Measurements from ENCODE around the gene MRPL24. TPM values are rescaled to one million over a fixed set of nuclear protein-coding genes. Genes with fewer than 3 reads are reported as not detected.

The MRPL24 gene
- total RNA-seq, 1 donor from 2014 or later, result 92.1 TPM

DNA sequence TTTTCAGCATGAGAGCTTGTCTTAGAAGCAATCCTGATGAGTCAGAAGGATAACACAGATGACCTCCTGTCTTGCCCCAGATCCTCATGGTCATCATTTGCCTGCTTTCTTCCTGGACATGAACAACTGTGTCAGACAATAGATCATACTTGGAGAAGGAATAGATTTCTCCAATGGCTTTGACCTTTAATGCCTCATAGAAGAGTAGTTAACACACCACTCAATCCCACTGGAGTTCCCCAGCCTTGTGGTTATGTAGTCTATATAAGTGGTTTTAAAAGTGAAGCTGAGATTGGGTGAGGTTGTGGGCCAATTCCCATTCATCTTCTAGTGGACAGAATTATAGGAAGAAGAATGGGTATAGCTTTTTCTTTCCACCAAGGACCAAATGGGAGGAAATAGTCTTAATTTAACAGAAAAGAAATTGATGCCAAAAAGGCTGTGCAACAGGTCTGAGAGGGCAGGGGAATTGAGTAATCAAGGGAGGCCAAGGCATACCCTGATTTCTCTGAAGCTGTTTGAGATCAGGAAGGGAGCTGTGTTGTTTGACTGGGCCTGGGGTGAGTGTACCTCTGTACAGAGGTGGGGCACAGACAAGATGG lies 40.8 kb upstream of the MRPL24 start:
- Histone ChIP-seq H3K4me3 (no peak overlapping the region), H3K27ac (replicated peaks) (no peak overlapping the region), H3K27me3 (ENCODE audit: low read depth) (no peaks in the 10 kb centered on the region), H3K36me3 (peaks cover 49% of the 10 kb centered on the region), H3K4me1 (peaks cover 37% of the 10 kb centered on the region), H3K9me3 (replicated peaks) (no peaks in the 10 kb centered on the region)
- TF ChIP-seq, protein P1, sequence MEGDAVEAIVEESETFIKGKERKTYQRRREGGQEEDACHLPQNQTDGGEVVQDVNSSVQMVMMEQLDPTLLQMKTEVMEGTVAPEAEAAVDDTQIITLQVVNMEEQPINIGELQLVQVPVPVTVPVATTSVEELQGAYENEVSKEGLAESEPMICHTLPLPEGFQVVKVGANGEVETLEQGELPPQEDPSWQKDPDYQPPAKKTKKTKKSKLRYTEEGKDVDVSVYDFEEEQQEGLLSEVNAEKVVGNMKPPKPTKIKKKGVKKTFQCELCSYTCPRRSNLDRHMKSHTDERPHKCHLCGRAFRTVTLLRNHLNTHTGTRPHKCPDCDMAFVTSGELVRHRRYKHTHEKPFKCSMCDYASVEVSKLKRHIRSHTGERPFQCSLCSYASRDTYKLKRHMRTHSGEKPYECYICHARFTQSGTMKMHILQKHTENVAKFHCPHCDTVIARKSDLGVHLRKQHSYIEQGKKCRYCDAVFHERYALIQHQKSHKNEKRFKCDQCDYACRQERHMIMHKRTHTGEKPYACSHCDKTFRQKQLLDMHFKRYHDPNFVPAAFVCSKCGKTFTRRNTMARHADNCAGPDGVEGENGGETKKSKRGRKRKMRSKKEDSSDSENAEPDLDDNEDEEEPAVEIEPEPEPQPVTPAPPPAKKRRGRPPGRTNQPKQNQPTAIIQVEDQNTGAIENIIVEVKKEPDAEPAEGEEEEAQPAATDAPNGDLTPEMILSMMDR (IDR thresholded peaks at IDR 0.05; ENCODE audit: borderline replicate concordance), result no peak
- no peak for DNase-seq
- intact Hi-C loops (cut with micrococcal nuclease), result no loop called here

DNA sequence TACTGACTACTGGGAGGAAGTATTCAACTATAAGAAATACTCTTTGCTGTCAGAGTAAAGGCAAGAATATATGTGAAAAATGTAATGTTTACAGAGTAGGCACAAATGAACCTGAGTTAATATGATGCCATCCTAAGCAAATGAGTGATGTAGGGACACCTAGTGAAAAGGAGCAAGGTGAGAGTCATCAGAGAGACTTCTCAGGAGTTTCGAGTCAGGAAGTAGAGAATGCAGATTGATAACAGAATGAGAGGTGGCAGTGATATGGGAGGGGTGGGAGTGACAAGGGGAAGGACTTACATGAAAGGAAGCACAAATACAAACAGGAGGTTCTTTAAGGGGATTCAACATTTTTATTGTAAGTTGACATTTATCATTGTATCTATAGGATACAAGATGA lies 36.7 kb upstream of the MRPL24 start:
- peaks cover 66% of the 10 kb centered on the region for H3K4me1 ChIP-seq
- intact Hi-C loops (cut with micrococcal nuclease), result no loop called here
- H3K27ac ChIP-seq (replicated peaks), result no peak overlapping the region
- TF ChIP-seq, protein P1 (IDR thresholded peaks at IDR 0.05; ENCODE audit: borderline replicate concordance), result no peak
- no peak for DNase-seq
- no peak overlapping the region for H3K4me3 ChIP-seq
- no peaks in the 10 kb centered on the region for H3K9me3 ChIP-seq (replicated peaks)
- H3K36me3 ChIP-seq, result peaks cover 11% of the 10 kb centered on the region
- H3K27me3 ChIP-seq (ENCODE audit: low read depth), result no peaks in the 10 kb centered on the region

DNA sequence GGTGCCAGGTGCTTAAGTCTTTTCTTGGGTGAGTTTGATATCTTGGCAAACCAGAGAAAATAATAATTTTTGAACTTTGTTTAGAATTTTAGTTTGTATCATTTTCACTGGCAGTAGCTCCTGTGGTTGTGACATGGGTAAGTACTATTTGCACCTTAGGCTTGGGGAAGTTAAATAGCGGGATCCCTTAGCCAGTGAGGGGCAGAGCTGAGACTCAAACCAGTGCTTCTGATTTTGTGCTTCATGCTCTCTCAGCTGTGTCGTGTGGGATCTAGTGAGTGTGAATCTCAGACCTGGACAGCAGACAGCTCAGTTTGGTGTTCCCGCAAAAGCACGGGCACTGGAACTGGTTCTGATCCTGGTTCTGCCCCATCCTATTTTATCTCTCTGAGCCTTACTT lies 36.1 kb upstream of the MRPL24 start:
- intact Hi-C loops (cut with micrococcal nuclease), result no loop called here
- Histone ChIP-seq H3K36me3 (peaks cover 6% of the 10 kb centered on the region), H3K27ac (replicated peaks) (no peak overlapping the region)

DNA sequence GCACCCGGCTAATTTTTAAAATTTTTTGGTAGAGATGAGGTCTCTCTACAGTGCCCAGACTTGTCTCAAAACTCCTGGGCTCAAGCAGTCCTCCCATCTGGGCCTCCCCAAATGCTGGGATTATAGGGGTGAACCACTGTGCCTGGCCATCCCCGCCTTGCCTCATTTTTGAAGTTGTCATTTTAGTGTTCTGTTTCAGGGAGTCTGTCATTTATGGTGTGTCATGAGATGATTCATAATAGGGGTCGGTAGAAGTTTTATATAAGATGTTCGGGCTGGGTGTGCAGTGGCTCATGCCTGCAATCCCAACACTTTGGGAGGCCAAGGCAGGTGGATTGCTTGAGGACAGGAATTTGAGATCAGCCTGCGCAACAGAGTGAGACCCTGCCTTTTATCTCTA lies 34.9 kb upstream of the MRPL24 start:
- intact Hi-C loops (cut with micrococcal nuclease), result no loop called here
- no peak overlapping the region for H3K4me3 ChIP-seq
- H3K9me3 ChIP-seq (replicated peaks), result no peaks in the 10 kb centered on the region
- H3K27me3 ChIP-seq (ENCODE audit: low read depth), result no peaks in the 10 kb centered on the region
- H3K4me1 ChIP-seq, result peaks cover 68% of the 10 kb centered on the region
- no peaks in the 10 kb centered on the region for H3K36me3 ChIP-seq
- TF ChIP-seq, protein P1 (IDR thresholded peaks at IDR 0.05; ENCODE audit: borderline replicate concordance), result no peak
- no peak for DNase-seq
- no peak overlapping the region for H3K27ac ChIP-seq (replicated peaks)

More for the DNA sequence above, 36.1 kb upstream of the MRPL24 start:
- no peaks in the 10 kb centered on the region for H3K9me3 ChIP-seq (replicated peaks)
- TF ChIP-seq, protein P1 (IDR thresholded peaks at IDR 0.05; ENCODE audit: borderline replicate concordance), result no peak
- H3K4me3 ChIP-seq, result no peak overlapping the region
- no peaks in the 10 kb centered on the region for H3K27me3 ChIP-seq (ENCODE audit: low read depth)
- DNase-seq, result no peak
- peaks cover 66% of the 10 kb centered on the region for H3K4me1 ChIP-seq

DNA sequence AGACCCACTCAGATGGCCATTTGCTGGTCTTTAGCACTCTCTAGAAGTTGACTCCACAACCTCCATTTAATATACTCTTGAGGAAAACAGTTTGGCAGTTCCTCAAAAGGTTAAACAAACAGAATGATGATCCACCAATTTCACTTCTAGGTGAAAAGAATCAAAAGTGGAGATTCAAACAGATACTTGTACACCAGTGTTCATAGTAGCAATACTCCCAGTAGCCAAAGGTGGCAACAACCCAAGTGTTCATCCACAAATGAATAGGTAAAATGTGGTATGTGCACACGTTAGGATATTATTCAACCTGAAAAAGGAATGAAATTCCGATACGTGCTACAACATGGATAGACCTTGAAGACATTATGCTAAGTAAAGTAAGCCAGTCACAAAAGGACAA lies 32.7 kb upstream of the MRPL24 start:
- Histone ChIP-seq H3K9me3 (replicated peaks) (no peaks in the 10 kb centered on the region), H3K4me1 (peaks cover 88% of the 10 kb centered on the region), H3K4me3 (peak overlapping the region; percentile 7), H3K27me3 (ENCODE audit: low read depth) (no peaks in the 10 kb centered on the region), H3K36me3 (peaks cover 8% of the 10 kb centered on the region), H3K27ac (replicated peaks) (peak overlapping the region; percentile 58)
- intact Hi-C loops (cut with micrococcal nuclease), result no loop called here
- TF ChIP-seq, protein P1 (IDR thresholded peaks at IDR 0.05; ENCODE audit: borderline replicate concordance), result no peak
- no peak for DNase-seq
